Measurements from ENCODE around the gene FRZB. TPM values are rescaled to one million over a fixed set of nuclear protein-coding genes. Genes with fewer than 3 reads are reported as not detected.

The FRZB gene
- total and polyA plus RNA-seq, 12 donors = 0.30 to 2.5 (median 1.6) TPM

DNA sequence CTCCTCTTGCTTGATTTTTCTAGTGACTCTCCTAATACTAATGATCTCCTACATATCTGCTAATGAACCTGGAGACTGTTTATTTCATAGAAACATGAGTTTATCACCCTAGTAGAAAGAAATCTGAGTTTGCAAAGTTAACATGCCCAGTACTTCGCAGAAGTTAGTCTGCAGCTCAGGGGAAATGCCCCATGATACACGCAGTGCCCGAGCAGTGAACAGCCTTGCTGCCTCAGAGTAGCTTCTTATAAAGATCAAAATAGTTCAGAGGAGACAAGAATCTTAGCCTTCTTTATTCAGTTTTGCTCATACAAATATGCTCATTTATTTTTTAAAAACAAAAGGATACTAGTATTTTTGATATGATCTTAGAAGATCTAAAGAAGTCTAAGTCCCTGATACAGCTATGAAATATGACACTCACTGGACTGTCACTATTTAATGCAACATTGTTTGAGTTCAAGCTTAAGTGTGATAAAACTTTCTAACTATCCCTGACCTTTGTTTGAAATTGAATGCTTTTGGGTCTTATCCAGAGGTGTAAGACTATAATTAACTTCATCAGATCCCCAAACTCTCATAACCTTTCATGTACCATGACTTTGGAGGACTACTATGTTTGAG lies 20.5 kb downstream of the FRZB start:
- TF ChIP-seq POLR2A (IDR thresholded peaks at IDR 0.05) = no peak
- TF ChIP-seq, protein P1, sequence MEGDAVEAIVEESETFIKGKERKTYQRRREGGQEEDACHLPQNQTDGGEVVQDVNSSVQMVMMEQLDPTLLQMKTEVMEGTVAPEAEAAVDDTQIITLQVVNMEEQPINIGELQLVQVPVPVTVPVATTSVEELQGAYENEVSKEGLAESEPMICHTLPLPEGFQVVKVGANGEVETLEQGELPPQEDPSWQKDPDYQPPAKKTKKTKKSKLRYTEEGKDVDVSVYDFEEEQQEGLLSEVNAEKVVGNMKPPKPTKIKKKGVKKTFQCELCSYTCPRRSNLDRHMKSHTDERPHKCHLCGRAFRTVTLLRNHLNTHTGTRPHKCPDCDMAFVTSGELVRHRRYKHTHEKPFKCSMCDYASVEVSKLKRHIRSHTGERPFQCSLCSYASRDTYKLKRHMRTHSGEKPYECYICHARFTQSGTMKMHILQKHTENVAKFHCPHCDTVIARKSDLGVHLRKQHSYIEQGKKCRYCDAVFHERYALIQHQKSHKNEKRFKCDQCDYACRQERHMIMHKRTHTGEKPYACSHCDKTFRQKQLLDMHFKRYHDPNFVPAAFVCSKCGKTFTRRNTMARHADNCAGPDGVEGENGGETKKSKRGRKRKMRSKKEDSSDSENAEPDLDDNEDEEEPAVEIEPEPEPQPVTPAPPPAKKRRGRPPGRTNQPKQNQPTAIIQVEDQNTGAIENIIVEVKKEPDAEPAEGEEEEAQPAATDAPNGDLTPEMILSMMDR (IDR thresholded peaks at IDR 0.05) = no peak
- WGBS, 4 donors = 38 to 56% (median 53%) methylated on average over 3 of the region's 3 CpGs
- Histone ChIP-seq H3K4me3 (no peak overlapping the region), H3K27ac (no peak overlapping the region), H3K4me1 (replicated peaks in 1 of 2) (no peaks in the 10 kb centered on the region), H3K9me3 (replicated peaks in 1 of 3) (no peaks in the 10 kb centered on the region), H3K27me3 (no peaks in the 10 kb centered on the region), H3K36me3 (replicated peaks in 1 of 2) (no peaks in the 10 kb centered on the region)
- intact Hi-C loops (cut with DNase I) = no loop called here
- DNase-seq = no peak

DNA sequence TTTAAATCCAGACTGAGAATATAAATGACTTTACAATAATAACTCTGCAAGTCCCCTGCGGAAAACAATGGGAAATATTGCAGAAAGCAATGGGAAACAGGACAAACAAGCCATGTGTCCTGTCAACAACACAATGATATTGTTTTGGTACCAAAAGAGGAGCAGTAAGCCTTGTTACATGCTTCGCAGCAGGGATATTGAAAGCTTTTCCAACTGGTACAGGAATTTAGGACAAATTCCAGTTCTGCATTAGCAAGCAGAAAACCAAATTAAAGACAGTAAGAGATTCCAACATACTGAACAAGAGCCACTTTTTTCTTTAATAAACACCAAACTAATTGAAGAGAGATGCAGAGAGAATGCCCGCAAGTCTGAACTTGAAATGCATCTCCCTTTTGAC lies 30.0 kb downstream of the FRZB start:
- no peaks in the 10 kb centered on the region for H3K27me3 ChIP-seq

DNA sequence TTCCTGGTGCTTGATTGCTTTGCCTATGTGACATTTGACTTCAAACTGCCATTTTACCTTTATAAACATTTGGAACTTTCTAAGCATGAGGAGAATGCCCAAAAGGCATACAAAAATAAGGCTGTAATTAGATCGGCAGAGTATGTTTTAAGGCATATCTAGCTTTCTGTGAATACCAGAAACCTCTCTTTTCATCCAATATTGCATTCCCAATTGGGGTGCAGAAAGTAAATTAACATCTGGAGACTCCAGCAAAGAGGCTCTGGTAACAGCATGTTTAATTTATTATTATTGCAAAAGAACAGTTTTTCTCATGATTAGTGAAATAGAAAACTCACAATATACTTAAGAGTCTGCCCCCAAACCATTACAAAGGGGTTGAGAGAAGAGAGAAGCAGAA lies 32.1 kb downstream of the FRZB start:
- WGBS, 4 donors = 52 to 82% (median 69%) methylated on average over 1 of the region's 1 CpG

More for the DNA sequence above, 30.0 kb downstream of the FRZB start:
- Histone ChIP-seq H3K27ac (no peak overlapping the region), H3K4me3 (no peak overlapping the region), H3K4me1 (replicated peaks in 1 of 2) (no peaks in the 10 kb centered on the region), H3K36me3 (replicated peaks in 1 of 2) (no peaks in the 10 kb centered on the region), H3K9me3 (replicated peaks in 1 of 3) (no peaks in the 10 kb centered on the region)
- TF ChIP-seq POLR2A (IDR thresholded peaks at IDR 0.05) = no peak
- TF ChIP-seq, protein P1 (IDR thresholded peaks at IDR 0.05) = no peak
- WGBS, 4 donors = 85 to 93% (median 89%) methylated on average over 3 of the region's 3 CpGs
- no peak for DNase-seq
- intact Hi-C loops (cut with DNase I) = no loop called here

DNA sequence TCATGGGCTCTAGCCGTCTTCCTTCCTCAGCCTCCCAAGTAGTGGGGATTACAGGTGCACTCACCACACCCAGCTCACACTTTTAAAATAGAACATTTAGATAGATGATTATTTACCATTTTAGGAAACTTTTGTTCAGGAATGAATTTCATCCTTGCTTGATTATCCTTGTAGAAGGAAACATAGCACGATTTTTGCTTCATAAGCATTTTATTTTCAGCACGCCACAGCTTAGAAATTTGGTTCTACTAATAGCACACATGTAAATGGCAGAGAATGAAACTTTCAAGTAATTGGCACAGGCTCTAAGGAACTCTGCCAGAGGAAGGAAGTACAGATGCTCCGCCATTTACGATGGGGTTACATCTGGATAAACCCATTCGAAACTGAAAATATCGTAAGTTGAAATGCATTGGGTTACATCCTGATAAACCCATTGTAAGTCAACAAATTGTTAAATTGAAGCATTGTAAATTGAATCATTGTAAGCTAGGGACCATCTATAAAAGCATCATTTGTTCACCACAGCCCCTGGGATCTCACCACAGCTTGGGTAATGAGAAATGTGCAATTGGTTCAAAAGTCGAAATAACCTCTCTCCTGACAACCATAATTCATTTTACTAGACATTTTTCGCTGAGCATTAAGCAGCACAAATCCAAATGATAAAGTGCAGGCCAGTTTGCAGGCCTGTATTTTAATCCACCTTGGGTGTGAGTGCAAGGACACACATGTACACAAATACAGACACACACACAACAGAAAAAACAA lies 33.2 kb downstream of the FRZB start:
- WGBS, 4 donors = 82 to 88% (median 84%) methylated on average over 9 of the region's 9 CpGs
- no peak for DNase-seq
- TF ChIP-seq, protein P1 (IDR thresholded peaks at IDR 0.05) = no peak
- TF ChIP-seq POLR2A (IDR thresholded peaks at IDR 0.05) = no peak
- Histone ChIP-seq H3K27ac (no peak overlapping the region), H3K36me3 (replicated peaks in 1 of 2) (no peaks in the 10 kb centered on the region), H3K4me3 (no peak overlapping the region), H3K27me3 (no peaks in the 10 kb centered on the region), H3K4me1 (replicated peaks in 1 of 2) (no peaks in the 10 kb centered on the region), H3K9me3 (replicated peaks in 1 of 3) (no peaks in the 10 kb centered on the region)
- intact Hi-C loops (cut with DNase I) = no loop called here

More for the DNA sequence above, 32.1 kb downstream of the FRZB start:
- DNase-seq = no peak
- Histone ChIP-seq H3K9me3 (replicated peaks in 1 of 3) (no peaks in the 10 kb centered on the region), H3K27me3 (no peaks in the 10 kb centered on the region), H3K27ac (no peak overlapping the region), H3K4me1 (replicated peaks in 1 of 2) (no peaks in the 10 kb centered on the region), H3K4me3 (no peak overlapping the region), H3K36me3 (replicated peaks in 1 of 2) (no peaks in the 10 kb centered on the region)
- TF ChIP-seq, protein P1 (IDR thresholded peaks at IDR 0.05) = no peak
- no peak for TF ChIP-seq POLR2A (IDR thresholded peaks at IDR 0.05)
- intact Hi-C loops (cut with DNase I) = no loop called here

Measured in adrenal gland (tissue), 12 donors.